ENCODE data around the gene NLRC5.

DNA sequence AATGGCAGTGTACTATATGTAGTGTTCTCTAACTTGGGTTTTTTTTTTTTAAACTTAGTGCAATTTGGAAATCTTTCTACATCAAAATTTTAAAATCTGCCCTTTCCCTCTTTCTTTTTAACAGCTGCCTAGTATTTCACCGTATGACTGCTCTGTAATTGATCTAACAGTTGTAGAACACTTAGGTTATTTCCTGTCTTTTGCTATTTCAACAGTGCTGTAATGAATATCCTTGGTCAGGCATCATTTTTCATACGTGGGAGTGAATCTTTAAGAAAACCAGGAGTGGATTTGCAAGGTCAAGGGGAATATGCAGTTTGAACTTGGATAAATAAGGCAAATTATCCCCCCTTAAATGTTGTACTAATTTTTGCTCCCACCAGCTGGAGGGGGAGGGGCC lies 3.8 kb downstream of the NLRC5 start:
- TF ChIP-seq, protein P1, sequence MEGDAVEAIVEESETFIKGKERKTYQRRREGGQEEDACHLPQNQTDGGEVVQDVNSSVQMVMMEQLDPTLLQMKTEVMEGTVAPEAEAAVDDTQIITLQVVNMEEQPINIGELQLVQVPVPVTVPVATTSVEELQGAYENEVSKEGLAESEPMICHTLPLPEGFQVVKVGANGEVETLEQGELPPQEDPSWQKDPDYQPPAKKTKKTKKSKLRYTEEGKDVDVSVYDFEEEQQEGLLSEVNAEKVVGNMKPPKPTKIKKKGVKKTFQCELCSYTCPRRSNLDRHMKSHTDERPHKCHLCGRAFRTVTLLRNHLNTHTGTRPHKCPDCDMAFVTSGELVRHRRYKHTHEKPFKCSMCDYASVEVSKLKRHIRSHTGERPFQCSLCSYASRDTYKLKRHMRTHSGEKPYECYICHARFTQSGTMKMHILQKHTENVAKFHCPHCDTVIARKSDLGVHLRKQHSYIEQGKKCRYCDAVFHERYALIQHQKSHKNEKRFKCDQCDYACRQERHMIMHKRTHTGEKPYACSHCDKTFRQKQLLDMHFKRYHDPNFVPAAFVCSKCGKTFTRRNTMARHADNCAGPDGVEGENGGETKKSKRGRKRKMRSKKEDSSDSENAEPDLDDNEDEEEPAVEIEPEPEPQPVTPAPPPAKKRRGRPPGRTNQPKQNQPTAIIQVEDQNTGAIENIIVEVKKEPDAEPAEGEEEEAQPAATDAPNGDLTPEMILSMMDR (IDR thresholded peaks at IDR 0.05), result no peak
- TF ChIP-seq POLR2A (IDR thresholded peaks at IDR 0.05; ENCODE audit: low read depth), result no peak

Measured in esophagus muscularis mucosa (tissue), 3 donors.